A673 (cell line): ENCODE results near the gene PIMREG. TPM values are rescaled to one million over a fixed set of nuclear protein-coding genes. Genes with fewer than 3 reads are reported as not detected.

Experiments
- BruUV-seq: library from RNA; stranded (reverse); fragments of 400-500 nt; replicated peaks from 2 replicates; lab custom pipeline; 2021; lab: Mats Ljungman, UMichigan
- CTCF ChIA-PET: fragments of 300-600 bp; sonication (Branson Sonifier 250); formaldehyde crosslinking; loops from one replicate; lab custom pipeline; 2022; ENCODE audit warnings: antibody characterized with exemption; lab: Charles Lee
- POLR2A ChIA-PET: fragments of 300-600 bp; sonication (Branson Sonifier 250); formaldehyde crosslinking; loops from one replicate; lab custom pipeline; 2022; ENCODE audit warnings: antibody characterized with exemption; ENCODE audit not compliant: low non-redundant PET; lab: Charles Lee
- DNase-seq: peaks from one replicate; pipeline ENCODE4 v3.0.0-alpha.2; 2015; ENCODE audit warnings: low spot score
- H3K27ac ChIP-seq: fragments of 200-600 bp; sonication (generic); 2 replicates; pipeline ENCODE4 v1.5.1; 2016; ENCODE audit warnings: mixed run types, low read depth, mild to moderate bottlenecking, mixed read lengths, antibody characterized with exemption, low read length; ENCODE audit not compliant: poor library complexity, severe bottlenecking
- H3K27me3 ChIP-seq: fragments of 200-600 bp; sonication (generic); replicated peaks from 2 replicates; pipeline ENCODE4 v1.6.1; 2017; ENCODE audit warnings: mixed run types, low read depth, mild to moderate bottlenecking, mixed read lengths, antibody characterized with exemption, low read length; ENCODE audit not compliant: insufficient read depth, poor library complexity
- H3K36me3 ChIP-seq: fragments of 200-600 bp; sonication (generic); 2 replicates; pipeline ENCODE4 v1.6.1; 2016; ENCODE audit warnings: mixed run types, mild to moderate bottlenecking, mixed read lengths, antibody characterized with exemption, low read length; ENCODE audit not compliant: insufficient read depth, poor library complexity, severe bottlenecking
- H3K4me1 ChIP-seq: fragments of 200-600 bp; sonication (generic); 2 replicates; pipeline ENCODE4 v1.6.1; 2017; ENCODE audit warnings: mixed run types, mild to moderate bottlenecking, mixed read lengths, antibody characterized with exemption, low read length; ENCODE audit not compliant: insufficient read depth, poor library complexity, severe bottlenecking
- H3K4me3 ChIP-seq: fragments of 200-600 bp; sonication (generic); 2 replicates; pipeline ENCODE4 v1.5.1; 2016; ENCODE audit warnings: low read depth, mixed run types, mild to moderate bottlenecking, mixed read lengths, low read length; ENCODE audit not compliant: poor library complexity, severe bottlenecking
- H3K9me3 ChIP-seq: fragments of 200-600 bp; sonication (generic); 2 replicates; pipeline ENCODE4 v1.6.1; 2016; ENCODE audit warnings: mixed run types, low read depth, mild to moderate bottlenecking, mixed read lengths, antibody characterized with exemption, low read length; ENCODE audit not compliant: poor library complexity, severe bottlenecking
- CTCF ChIP-seq: fragments of 300-800, 200-600 bp; sonication (generic); conservative IDR thresholded peaks from 2 replicates; pipeline ENCODE4 v1.5.1; 2017; ENCODE audit warnings: low read depth, mild to moderate bottlenecking, antibody characterized with exemption, low read length, moderate library complexity, mixed read lengths
- EZH2 ChIP-seq: fragments of 200-600 bp; sonication (generic); IDR thresholded peaks from 2 replicates; pipeline ENCODE4 v1.6.1; 2017; ENCODE audit warnings: borderline replicate concordance, low read depth, mild to moderate bottlenecking, mixed read lengths, antibody characterized with exemption, low read length; ENCODE audit not compliant: poor library complexity, severe bottlenecking
- intact Hi-C: fragments of 100-400 bp; cut with micrococcal nuclease; formaldehyde crosslinking; loops from one replicate; pipeline ENCODE4 v1.10.0; 2022; ENCODE audit not compliant: unreplicated experiment
- total RNA-seq: library from RNA; stranded (reverse); gene quantifications from 2 replicates; pipeline ENCODE4 v1.2.3, GENCODE V29; 2021

Gene PIMREG
- total RNA-seq, 1 experiment from 2014 or later, result 90.5 TPM

- CTCF ChIA-PET, result no interaction called here
Observed at GRCh38 chr17:6450926-6451832, 6.9 kb downstream of the PIMREG start.

GRCh38 chr17:6452471-6453266, 8.4 kb downstream of the PIMREG start:
- no TSS peak for BruUV-seq
- ChIA-PET POLR2A (interaction anchor here (0.6 kb wide), 1 partner anchor 995 kb away, joined by 9 read pairs; no protein-coding TSS in a partner anchor), CTCF (no interaction called here)
- intact Hi-C loops, result no loop called here
- DNase-seq, result no peak
- H3K27me3 ChIP-seq, result no peaks in the 10 kb centered on the region
- H3K9me3 ChIP-seq, result no peaks in the 10 kb centered on the region
- H3K4me3 ChIP-seq, result no peak overlapping the region
- H3K27ac ChIP-seq, result no peak overlapping the region
- H3K36me3 ChIP-seq, result peaks cover 25% of the 10 kb centered on the region
- no peaks in the 10 kb centered on the region for H3K4me1 ChIP-seq
- no peak for TF ChIP-seq EZH2
- TF ChIP-seq CTCF, result no peak

More at GRCh38 chr17:6450926-6451832, 6.9 kb downstream of the PIMREG start:
- no TSS peak for BruUV-seq
- no peak for DNase-seq
- Histone ChIP-seq H3K36me3 (peaks cover 37% of the 10 kb centered on the region), H3K27ac (no peak overlapping the region), H3K4me1 (no peaks in the 10 kb centered on the region), H3K27me3 (no peaks in the 10 kb centered on the region), H3K9me3 (no peaks in the 10 kb centered on the region), H3K4me3 (no peak overlapping the region)
- TF ChIP-seq CTCF, result no peak
- no peak for TF ChIP-seq EZH2
- intact Hi-C loops, result no loop called here
- POLR2A ChIA-PET, result no interaction called here

- ChIA-PET POLR2A (no interaction called here), CTCF (no interaction called here)
- DNase-seq, result no peak
- peaks cover 17% of the 10 kb centered on the region for H3K36me3 ChIP-seq
- H3K9me3 ChIP-seq, result no peaks in the 10 kb centered on the region
- H3K4me3 ChIP-seq, result no peak overlapping the region
- no peaks in the 10 kb centered on the region for H3K27me3 ChIP-seq
- no peak overlapping the region for H3K27ac ChIP-seq
- intact Hi-C loops, result no loop called here
- H3K4me1 ChIP-seq, result no peaks in the 10 kb centered on the region
- BruUV-seq, result no TSS peak
- TF ChIP-seq CTCF, result no peak
- no peak for TF ChIP-seq EZH2
Observed at GRCh38 chr17:6453279-6454024, 9.2 kb downstream of the PIMREG start.
